Testis (tissue), 2 donors: Measurements from ENCODE around the gene DHPS.

Experiments used
- POLR2A ChIP-seq: fragments of 450-650 bp; IDR thresholded peaks from one replicate; pipeline ENCODE4 v1.6.1; 2017; ENCODE audit warnings: antibody characterized with exemption, mild to moderate bottlenecking, moderate library complexity
- TF ChIP-seq, protein P1 (sequence below), 3 experiments: fragments of 450-650 bp in 2 of 3; fragments of 200-600 bp in 1 of 3; sonication (generic) in 1 of 3; IDR thresholded peaks; one replicate each; pipeline ENCODE4 v1.5.1; 2016 to 2019; ENCODE audit warnings: antibody characterized with exemption in 3 of 3, mild to moderate bottlenecking in 2 of 3, moderate library complexity in 1 of 3

DNA sequence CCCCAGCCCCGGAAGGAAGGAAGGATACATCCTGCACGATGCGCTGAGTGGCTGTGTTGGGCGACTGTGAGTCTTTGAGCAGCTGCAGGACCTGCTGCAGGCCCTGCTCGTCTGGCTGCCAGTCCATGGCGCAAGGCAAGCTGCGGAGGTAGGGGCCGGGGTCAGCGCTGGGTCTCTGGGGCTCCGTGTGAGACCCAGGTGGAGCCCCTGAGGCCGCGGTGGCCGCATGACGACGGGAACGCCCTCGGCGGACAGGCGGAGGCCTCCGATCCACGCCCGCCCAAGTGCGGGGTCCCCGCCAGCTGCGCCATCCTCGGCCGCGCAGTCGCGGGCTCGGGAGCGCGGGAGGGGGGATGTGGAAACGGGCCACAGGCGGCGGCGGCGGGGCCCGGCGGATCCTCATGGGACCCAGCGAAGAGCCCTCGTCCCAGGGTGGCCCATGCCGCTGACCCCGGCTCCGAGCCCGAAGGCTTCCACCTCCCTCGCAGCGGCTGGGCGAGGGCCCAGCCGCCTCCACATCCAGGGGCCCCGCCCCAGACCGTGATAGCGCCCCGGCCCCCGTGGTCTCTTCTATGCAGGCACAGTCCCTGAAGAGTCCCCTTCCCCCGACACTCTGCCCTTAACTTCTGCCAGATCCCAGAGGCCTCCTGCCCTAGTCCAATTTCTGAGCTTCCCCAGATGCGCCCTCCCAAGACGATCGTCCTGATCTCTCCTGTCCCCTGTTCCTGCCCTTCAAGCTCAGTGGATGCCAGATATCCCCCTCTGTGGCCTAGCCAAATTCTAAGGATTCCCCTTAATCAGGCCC is 39.4 kb upstream of the DHPS start:
- TF ChIP-seq, protein P1, sequence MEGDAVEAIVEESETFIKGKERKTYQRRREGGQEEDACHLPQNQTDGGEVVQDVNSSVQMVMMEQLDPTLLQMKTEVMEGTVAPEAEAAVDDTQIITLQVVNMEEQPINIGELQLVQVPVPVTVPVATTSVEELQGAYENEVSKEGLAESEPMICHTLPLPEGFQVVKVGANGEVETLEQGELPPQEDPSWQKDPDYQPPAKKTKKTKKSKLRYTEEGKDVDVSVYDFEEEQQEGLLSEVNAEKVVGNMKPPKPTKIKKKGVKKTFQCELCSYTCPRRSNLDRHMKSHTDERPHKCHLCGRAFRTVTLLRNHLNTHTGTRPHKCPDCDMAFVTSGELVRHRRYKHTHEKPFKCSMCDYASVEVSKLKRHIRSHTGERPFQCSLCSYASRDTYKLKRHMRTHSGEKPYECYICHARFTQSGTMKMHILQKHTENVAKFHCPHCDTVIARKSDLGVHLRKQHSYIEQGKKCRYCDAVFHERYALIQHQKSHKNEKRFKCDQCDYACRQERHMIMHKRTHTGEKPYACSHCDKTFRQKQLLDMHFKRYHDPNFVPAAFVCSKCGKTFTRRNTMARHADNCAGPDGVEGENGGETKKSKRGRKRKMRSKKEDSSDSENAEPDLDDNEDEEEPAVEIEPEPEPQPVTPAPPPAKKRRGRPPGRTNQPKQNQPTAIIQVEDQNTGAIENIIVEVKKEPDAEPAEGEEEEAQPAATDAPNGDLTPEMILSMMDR (IDR thresholded peaks at IDR 0.05), result no peak
- TF ChIP-seq POLR2A, result no peak
